ENCODE measurements around the gene RASL11A.
"Not testable (repeated sequence)": the region's sequence is repeated elsewhere in the genome, so short reads cannot be mapped to it uniquely, and the experiment has no call there.

Gene RASL11A

GRCh38 chr13:27300941-27301586, 30.4 kb downstream of the RASL11A start:
- no peak for ATAC-seq

- no peak for ATAC-seq
Measured at GRCh38 chr13:27302643-27303262, 32.1 kb downstream of the RASL11A start.

- ATAC-seq, result no peak
Measured at GRCh38 chr13:27304099-27304498, 33.5 kb downstream of the RASL11A start.

- no peak for ATAC-seq
Measured at GRCh38 chr13:27304611-27305010, 34.0 kb downstream of the RASL11A start.

GRCh38 chr13:27306364-27306763, 35.7 kb downstream of the RASL11A start:
- no peak for ATAC-seq

- ATAC-seq, result no peak
Measured at GRCh38 chr13:27308941-27309340, 38.3 kb downstream of the RASL11A start.

- no peak for ATAC-seq
Measured at GRCh38 chr13:27309401-27309958, 38.9 kb downstream of the RASL11A start.

GRCh38 chr13:27309967-27310598, 39.5 kb downstream of the RASL11A start:
- no peak for ATAC-seq

- no peak for ATAC-seq
Measured at GRCh38 chr13:27310946-27311345, 40.3 kb downstream of the RASL11A start.

- ATAC-seq, result no peak
Measured at GRCh38 chr13:27311518-27312210, 41.0 kb downstream of the RASL11A start.

- no peak for ATAC-seq
Measured at GRCh38 chr13:27313770-27314169, 43.1 kb downstream of the RASL11A start.

GRCh38 chr13:27319404-27319803, 48.8 kb downstream of the RASL11A start:
- ATAC-seq, result no peak

GRCh38 chr13:27321468-27322431, 51.1 kb downstream of the RASL11A start:
- ATAC-seq, result no peak

- not testable (repeated sequence) for ATAC-seq
Measured at GRCh38 chr13:27322443-27322842, 51.8 kb downstream of the RASL11A start.
